ENCODE results near the gene ITPR3. TPM values are rescaled to one million over a fixed set of nuclear protein-coding genes. Genes with fewer than 3 reads are reported as not detected.

The ITPR3 gene
- total RNA-seq, 1 donor from 2014 or later = 43.0 TPM

DNA sequence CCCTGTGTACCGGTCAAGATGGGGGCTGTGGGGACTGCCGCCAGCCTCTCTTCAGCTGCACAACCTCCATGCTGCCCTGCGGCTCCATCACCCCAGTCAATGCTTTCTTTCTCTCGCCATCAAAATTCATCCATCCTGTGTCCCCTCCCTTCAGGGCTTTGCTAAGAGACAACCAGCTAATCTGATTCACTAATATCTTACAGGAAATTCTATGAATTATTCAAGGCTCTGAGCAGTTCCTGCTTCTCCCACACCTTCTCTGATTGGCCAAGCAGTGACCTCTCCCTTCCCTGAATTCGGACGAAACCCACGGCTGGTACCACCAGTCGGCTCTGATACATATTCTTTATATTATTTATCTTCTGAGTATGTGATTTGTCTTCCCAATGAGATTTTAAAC is 13.8 kb downstream of the ITPR3 start:
- intact Hi-C loops (cut with DNase I) = no loop called here
- no peaks in the 10 kb centered on the region for H3K36me3 ChIP-seq
- TF ChIP-seq, protein P1, sequence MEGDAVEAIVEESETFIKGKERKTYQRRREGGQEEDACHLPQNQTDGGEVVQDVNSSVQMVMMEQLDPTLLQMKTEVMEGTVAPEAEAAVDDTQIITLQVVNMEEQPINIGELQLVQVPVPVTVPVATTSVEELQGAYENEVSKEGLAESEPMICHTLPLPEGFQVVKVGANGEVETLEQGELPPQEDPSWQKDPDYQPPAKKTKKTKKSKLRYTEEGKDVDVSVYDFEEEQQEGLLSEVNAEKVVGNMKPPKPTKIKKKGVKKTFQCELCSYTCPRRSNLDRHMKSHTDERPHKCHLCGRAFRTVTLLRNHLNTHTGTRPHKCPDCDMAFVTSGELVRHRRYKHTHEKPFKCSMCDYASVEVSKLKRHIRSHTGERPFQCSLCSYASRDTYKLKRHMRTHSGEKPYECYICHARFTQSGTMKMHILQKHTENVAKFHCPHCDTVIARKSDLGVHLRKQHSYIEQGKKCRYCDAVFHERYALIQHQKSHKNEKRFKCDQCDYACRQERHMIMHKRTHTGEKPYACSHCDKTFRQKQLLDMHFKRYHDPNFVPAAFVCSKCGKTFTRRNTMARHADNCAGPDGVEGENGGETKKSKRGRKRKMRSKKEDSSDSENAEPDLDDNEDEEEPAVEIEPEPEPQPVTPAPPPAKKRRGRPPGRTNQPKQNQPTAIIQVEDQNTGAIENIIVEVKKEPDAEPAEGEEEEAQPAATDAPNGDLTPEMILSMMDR (IDR thresholded peaks at IDR 0.05) = no peak
- H3K27ac ChIP-seq = no peak overlapping the region
- H3K9me3 ChIP-seq = no peaks in the 10 kb centered on the region
- H3K4me3 ChIP-seq = peak overlapping the region in 1 of 2 donors; percentile 72
- DNase-seq (ENCODE audit: low spot score in 2 of 2) = no peak
- peaks cover 5 to 13% of the 10 kb centered on the region in 2 donors for H3K4me1 ChIP-seq
- H3K27me3 ChIP-seq = no peaks in the 10 kb centered on the region

DNA sequence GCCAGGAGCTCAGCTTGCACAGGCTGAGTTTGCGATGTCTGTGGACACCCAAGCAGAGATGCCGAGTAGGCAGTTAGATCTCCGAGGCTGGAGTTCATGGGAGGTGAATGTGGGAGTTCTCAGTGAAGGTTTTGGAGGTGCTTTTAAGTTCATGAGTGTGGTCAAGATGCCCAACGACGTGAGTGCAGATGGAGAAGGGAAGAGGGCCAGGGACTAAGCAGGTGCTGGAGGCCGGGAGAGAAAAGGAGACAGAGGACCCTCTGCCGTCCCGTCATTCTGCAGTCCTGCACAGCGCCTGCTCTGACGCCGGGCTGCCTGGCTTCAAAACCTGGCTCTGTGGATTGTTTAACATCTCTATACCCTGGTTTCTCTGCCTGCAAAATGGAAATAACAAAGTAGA is 15.5 kb downstream of the ITPR3 start:
- Histone ChIP-seq H3K36me3 (no peaks in the 10 kb centered on the region), H3K4me1 (peaks cover 5 to 13% of the 10 kb centered on the region in 2 donors), H3K4me3 (no peak overlapping the region), H3K27ac (no peak overlapping the region), H3K9me3 (no peaks in the 10 kb centered on the region), H3K27me3 (no peaks in the 10 kb centered on the region)
- DNase-seq (ENCODE audit: low spot score in 2 of 2) = no peak
- intact Hi-C loops (cut with DNase I) = no loop called here
- TF ChIP-seq, protein P1 (IDR thresholded peaks at IDR 0.05) = no peak

DNA sequence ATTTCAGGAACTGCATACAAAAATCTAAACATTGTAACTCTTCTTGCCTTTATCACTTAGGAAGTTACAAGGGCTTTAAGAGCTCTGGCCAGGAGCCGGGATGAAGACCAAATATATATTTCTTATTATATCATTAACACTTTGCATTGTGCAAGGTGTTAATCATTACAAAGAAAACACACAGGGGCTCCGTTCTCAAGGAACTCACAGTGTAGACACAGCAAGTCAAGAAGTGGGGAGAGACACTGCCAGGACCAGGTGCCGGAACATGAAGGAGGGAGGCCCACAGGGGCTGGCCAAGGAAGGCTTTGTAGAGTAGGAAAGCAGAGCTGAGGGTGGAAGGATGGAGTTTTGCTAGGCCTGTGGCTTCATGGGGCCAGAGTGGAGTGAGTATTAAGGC is 17.4 kb downstream of the ITPR3 start:
- H3K27ac ChIP-seq = no peak overlapping the region
- no peaks in the 10 kb centered on the region for H3K27me3 ChIP-seq
- H3K4me3 ChIP-seq = no peak overlapping the region
- TF ChIP-seq, protein P1 (IDR thresholded peaks at IDR 0.05) = no peak
- H3K36me3 ChIP-seq = no peaks in the 10 kb centered on the region
- peaks cover 0 to 8% of the 10 kb centered on the region in 2 donors for H3K4me1 ChIP-seq
- H3K9me3 ChIP-seq = no peaks in the 10 kb centered on the region
- intact Hi-C loops (cut with DNase I) = no loop called here
- no peak for DNase-seq (ENCODE audit: low spot score in 2 of 2)

DNA sequence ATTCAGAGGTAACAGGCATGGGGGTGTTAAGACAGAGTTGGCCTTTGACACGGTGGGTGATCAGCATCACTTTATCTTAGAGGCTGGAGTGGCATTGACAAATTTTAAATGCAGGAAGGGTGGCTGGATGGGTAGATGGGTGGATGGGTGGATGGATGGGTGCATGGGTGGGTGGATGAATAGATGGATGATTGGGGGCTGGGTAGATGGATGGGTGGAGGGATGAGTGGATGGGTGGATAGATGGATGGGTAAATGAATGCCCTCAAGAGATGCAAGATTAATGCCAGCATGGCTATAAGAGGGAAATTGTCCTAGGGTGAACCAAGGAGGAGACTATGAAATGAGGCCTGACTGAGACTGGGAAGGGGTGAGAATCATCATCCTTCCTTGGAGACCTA is 18.4 kb downstream of the ITPR3 start:
- TF ChIP-seq, protein P1 (IDR thresholded peaks at IDR 0.05) = no peak
- no peak for DNase-seq (ENCODE audit: low spot score in 2 of 2)
- H3K36me3 ChIP-seq = no peaks in the 10 kb centered on the region
- H3K4me3 ChIP-seq = no peak overlapping the region
- no peak overlapping the region for H3K27ac ChIP-seq
- H3K9me3 ChIP-seq = no peaks in the 10 kb centered on the region
- no peaks in the 10 kb centered on the region for H3K27me3 ChIP-seq
- intact Hi-C loops (cut with DNase I) = no loop called here
- peaks cover 0 to under 1% of the 10 kb centered on the region in 2 donors for H3K4me1 ChIP-seq

DNA sequence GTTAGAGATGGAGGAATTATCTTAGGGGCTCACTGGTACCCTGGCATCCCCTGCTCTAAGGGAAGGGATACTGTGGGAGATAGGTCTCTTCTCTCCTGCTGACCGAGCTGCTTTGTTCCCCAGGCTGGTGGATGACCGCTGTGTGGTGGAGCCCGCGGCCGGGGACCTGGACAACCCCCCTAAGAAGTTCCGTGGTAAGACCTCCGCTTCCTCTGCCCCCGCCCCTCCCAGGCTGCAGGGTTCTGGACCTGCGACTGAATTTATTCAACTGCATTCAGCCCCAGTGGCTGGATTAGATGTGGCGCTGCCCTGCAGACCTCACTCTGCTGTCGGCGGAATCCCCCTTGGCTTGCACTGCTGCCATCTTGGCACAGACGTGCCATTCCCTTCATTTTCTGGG is 19.2 kb downstream of the ITPR3 start:
- no peak for DNase-seq (ENCODE audit: low spot score in 2 of 2)
- Histone ChIP-seq H3K4me3 (no peak overlapping the region), H3K27ac (no peak overlapping the region), H3K4me1 (no peaks in the 10 kb centered on the region), H3K9me3 (no peaks in the 10 kb centered on the region), H3K36me3 (no peaks in the 10 kb centered on the region), H3K27me3 (no peaks in the 10 kb centered on the region)
- TF ChIP-seq, protein P1 (IDR thresholded peaks at IDR 0.05) = no peak
- intact Hi-C loops (cut with DNase I) = no loop called here

DNA sequence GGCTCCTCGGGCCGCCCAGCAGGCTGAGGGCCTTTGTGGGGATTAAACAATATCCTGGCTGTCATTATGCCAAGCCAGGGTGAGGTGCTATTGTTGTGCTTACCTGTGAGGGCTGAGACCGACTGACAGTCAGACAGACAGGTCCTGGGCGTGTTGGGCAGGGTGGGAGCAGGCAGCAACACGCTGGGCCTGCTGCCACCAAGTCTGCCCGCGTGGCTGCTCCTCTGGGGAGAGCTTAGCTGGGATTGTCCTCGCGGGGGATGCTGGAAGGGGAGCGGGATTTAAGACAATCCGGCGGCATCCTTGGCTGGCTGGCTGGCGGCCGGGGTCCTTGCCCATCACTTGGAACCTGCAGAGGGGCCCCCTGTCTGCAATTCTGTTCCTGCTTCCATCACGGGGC is 20.0 kb downstream of the ITPR3 start:
- no peak overlapping the region for H3K27ac ChIP-seq
- H3K4me1 ChIP-seq = no peaks in the 10 kb centered on the region

More for the DNA sequence above, 20.0 kb downstream of the ITPR3 start:
- H3K4me3 ChIP-seq = no peak overlapping the region
- DNase-seq (ENCODE audit: low spot score in 2 of 2) = no peak
- no peaks in the 10 kb centered on the region for H3K27me3 ChIP-seq
- no peaks in the 10 kb centered on the region for H3K36me3 ChIP-seq
- no peaks in the 10 kb centered on the region for H3K9me3 ChIP-seq
- intact Hi-C loops (cut with DNase I) = no loop called here
- TF ChIP-seq, protein P1 (IDR thresholded peaks at IDR 0.05) = no peak

All from ascending aorta (tissue), 2 donors.